A549 (cell line): Measurements from ENCODE around the gene ZNF507. TPM values are rescaled to one million over a fixed set of nuclear protein-coding genes. Genes with fewer than 3 reads are reported as not detected.

Experiments used
- ATAC-seq, 2 experiments: fragments of 200-7000 bp in 1 of 2; fragments of >200 bp in 1 of 2; cut with Nextera tagmentation in 1 of 2; cut with Tn5 transposase in 1 of 2; 3 replicates each; pipeline versions ENCODE4 v1.8.0 to v1.9.1; 2018 to 2020; ENCODE audit warnings: mild to moderate bottlenecking in 1 of 2, moderate library complexity in 1 of 2
- CTCF ChIA-PET: fragments of 300-600 bp; sonication (Branson Sonifier 250); formaldehyde crosslinking; extraction: SDS; loops from one replicate; lab custom pipeline; 2021; ENCODE audit warnings: antibody characterized with exemption, inconsistent platforms; lab: Yijun Ruan, JAX
- POLR2A ChIA-PET: fragments of 350-600 bp; formaldehyde crosslinking; extraction: SDS; loops from one replicate; lab custom pipeline; 2021; ENCODE audit warnings: antibody characterized with exemption, inconsistent platforms; lab: Yijun Ruan, JAX
- DNase-seq, 2 experiments: peaks; one replicate each; pipeline versions ENCODE4 v3.0.0 to v3.0.0-alpha.2; 2011 to 2016; ENCODE audit warnings: low read depth in 1 of 2, low spot score in 1 of 2
- FAIRE-seq: peaks from 2 replicates; lab custom pipeline; 2011; peaks lifted over from hg19 to GRCh38; lab: Jason Lieb, UNC
- H3K27ac ChIP-seq, 2 experiments: fragments of >200 bp; sonication (Bioruptor Twin); formaldehyde crosslinking; 3 replicates each; pipeline ENCODE4 v1.5.1; 2016 to 2017
- H3K4me1 ChIP-seq: fragments of >200 bp; sonication (Bioruptor Twin); formaldehyde crosslinking; 3 replicates; pipeline ENCODE4 v1.6.1; 2016
- H3K4me2 ChIP-seq: fragments of >200 bp; sonication (Bioruptor Twin); formaldehyde crosslinking; 3 replicates; pipeline ENCODE4 v1.6.1; 2016
- H3K4me3 ChIP-seq: fragments of >200 bp; sonication (Bioruptor Twin); formaldehyde crosslinking; 3 replicates; pipeline ENCODE4 v1.5.1; 2016
- H3K9me3 ChIP-seq: fragments of >200 bp; sonication (Bioruptor Twin); formaldehyde crosslinking; 3 replicates; pipeline ENCODE4 v1.6.1; 2016
- BHLHE40 ChIP-seq: IDR thresholded peaks from 2 replicates; pipeline ENCODE4 v1.6.1; 2012; ENCODE audit warnings: low read depth, low read length, inconsistent platforms
- CHD4 ChIP-seq: fragments of 200-600 bp; sonication (generic); IDR thresholded peaks from 2 replicates; pipeline ENCODE4 v1.6.1; 2016; ENCODE audit warnings: antibody characterized with exemption, mild to moderate bottlenecking, borderline replicate concordance
- EHMT2 ChIP-seq: fragments of 200-600 bp; sonication (generic); IDR thresholded peaks from 2 replicates; pipeline ENCODE4 v1.6.1; 2016; ENCODE audit warnings: antibody characterized with exemption, low read depth, mild to moderate bottlenecking, moderate library complexity
- FOSL2 ChIP-seq, 2 experiments: fragments of 450-650 bp in 1 of 2; fragments of >200 bp in 1 of 2; sonication (Bioruptor Twin) in 1 of 2; formaldehyde crosslinking; IDR thresholded peaks; 2 replicates each; pipeline versions ENCODE4 v1.5.0 to v1.6.1; 2016 to 2020; ENCODE audit warnings: mild to moderate bottlenecking in 1 of 2, moderate library complexity in 1 of 2
- FOXS1 ChIP-seq: fragments of 250-450 bp; sonication (Bioruptor Pico); IDR thresholded peaks from 2 replicates; pipeline ENCODE4 v1.5.0; 2020; ENCODE audit warnings: mild to moderate bottlenecking, moderate library complexity
- GATA3 ChIP-seq: IDR thresholded peaks from 2 replicates; pipeline ENCODE4 v1.6.1; 2012; ENCODE audit warnings: borderline replicate concordance
- HOXA7 ChIP-seq: fragments of 250-450 bp; sonication (Bioruptor Pico); IDR thresholded peaks from 2 replicates; pipeline ENCODE4 v1.5.0; 2020; ENCODE audit warnings: mild to moderate bottlenecking, moderate library complexity
- KDM1A ChIP-seq: fragments of 200-600 bp; sonication (generic); IDR thresholded peaks from 2 replicates; pipeline ENCODE4 v1.6.1; 2016; ENCODE audit warnings: low read depth, mild to moderate bottlenecking
- KDM5A ChIP-seq: fragments of 200-600 bp; sonication (generic); IDR thresholded peaks from 2 replicates; pipeline ENCODE4 v1.6.1; 2016; ENCODE audit warnings: antibody characterized with exemption, mild to moderate bottlenecking
- MAFK ChIP-seq: fragments of 450-650 bp; IDR thresholded peaks from 2 replicates; pipeline ENCODE4 v1.6.1; 2014; ENCODE audit not compliant: partially characterized antibody
- NR3C1 ChIP-seq: fragments of >200 bp; sonication (Bioruptor Twin); formaldehyde crosslinking; IDR thresholded peaks from 3 replicates; pipeline ENCODE4 v1.6.1; 2017
- PHF8 ChIP-seq: fragments of 200-600 bp; sonication (generic); IDR thresholded peaks from 2 replicates; pipeline ENCODE4 v1.6.1; 2016; ENCODE audit warnings: low read depth, mild to moderate bottlenecking, antibody characterized with exemption, moderate library complexity, borderline replicate concordance
- POLR2A ChIP-seq: IDR thresholded peaks from 2 replicates; pipeline ENCODE4 v1.6.1; 2012; ENCODE audit warnings: mild to moderate bottlenecking, low read length
- POLR2AphosphoS2 ChIP-seq: conservative IDR thresholded peaks from 2 replicates; pipeline ENCODE4 v1.6.1; 2012; ENCODE audit warnings: low read length, improper control_type of control experiment, inconsistent platforms
- RAD21 ChIP-seq, 2 experiments: fragments of >200 bp in 1 of 2; sonication (Bioruptor Twin) in 1 of 2; formaldehyde crosslinking in 1 of 2; IDR thresholded peaks in 1 of 2; conservative IDR thresholded peaks in 1 of 2; 2 replicates in 1 of 2; 3 replicates in 1 of 2; pipeline ENCODE4 v1.6.1; 2012 to 2018; ENCODE audit warnings: inconsistent platforms in 1 of 2
- RNF2 ChIP-seq: fragments of 200-600 bp; sonication (generic); IDR thresholded peaks from 2 replicates; pipeline ENCODE4 v1.6.1; 2016; ENCODE audit warnings: low read depth, mild to moderate bottlenecking, antibody characterized with exemption, moderate library complexity, borderline replicate concordance
- SMC3 ChIP-seq: fragments of >200 bp; sonication (Bioruptor Twin); formaldehyde crosslinking; IDR thresholded peaks from 3 replicates; pipeline ENCODE4 v1.6.1; 2018; ENCODE audit warnings: inconsistent platforms
- TP53 ChIP-seq: fragments of 250-450 bp; sonication (Bioruptor Pico); IDR thresholded peaks from 2 replicates; pipeline ENCODE4 v1.5.0; 2021; ENCODE audit warnings: mild to moderate bottlenecking, moderate library complexity
- ZFP36 ChIP-seq: fragments of 450-650 bp; IDR thresholded peaks from 2 replicates; pipeline ENCODE4 v1.6.1; 2014; ENCODE audit warnings: borderline replicate concordance; ENCODE audit not compliant: partially characterized antibody
- WGBS: methylation state at CpG from one replicate; pipeline ENCODE4 v1.1.6; 2017; ENCODE audit errors: missing lambda C conversion rate; 5-methylcytosine and 5-hydroxymethylcytosine counted together
- polyA plus RNA-seq, 4 experiments: library from polyadenylated mRNA; depleted of rRNA in 3 of 4; stranded (reverse); fragments of >200 nt; fragmentation: RNase III in 1 of 4; extraction: RNeasy Plus Mini Kit Qiagen cat#74134 plus additional on column Dnase treatment in 1 of 4; gene quantifications; 2 replicates in 3 of 4; 3 replicates in 1 of 4; pipeline ENCODE4 v1.2.3, GENCODE V29; 2011 to 2017
- TF ChIP-seq, protein P1 (sequence below): fragments of 250-450 bp; sonication (Bioruptor Pico); IDR thresholded peaks from 2 replicates; pipeline ENCODE4 v1.5.0; 2021; ENCODE audit warnings: mild to moderate bottlenecking, moderate library complexity, borderline replicate concordance
- TF ChIP-seq, protein P2 (sequence below): fragments of 200-600 bp; sonication (generic); IDR thresholded peaks from 2 replicates; pipeline ENCODE4 v1.6.1; 2016; ENCODE audit warnings: antibody characterized with exemption, mild to moderate bottlenecking, moderate library complexity
- TF ChIP-seq, protein P3 (sequence below): fragments of >200 bp; sonication (Bioruptor Twin); formaldehyde crosslinking; IDR thresholded peaks from 3 replicates; pipeline ENCODE4 v1.5.1; 2016
- TF ChIP-seq, protein P4 (sequence below): IDR thresholded peaks from 2 replicates; pipeline ENCODE4 v1.6.1; 2012

ZNF507 gene
- polyA plus RNA-seq, 2 of the 4 experiments (the other 2 are of a cell fraction), result 14.6 to 49.8 TPM

DNA sequence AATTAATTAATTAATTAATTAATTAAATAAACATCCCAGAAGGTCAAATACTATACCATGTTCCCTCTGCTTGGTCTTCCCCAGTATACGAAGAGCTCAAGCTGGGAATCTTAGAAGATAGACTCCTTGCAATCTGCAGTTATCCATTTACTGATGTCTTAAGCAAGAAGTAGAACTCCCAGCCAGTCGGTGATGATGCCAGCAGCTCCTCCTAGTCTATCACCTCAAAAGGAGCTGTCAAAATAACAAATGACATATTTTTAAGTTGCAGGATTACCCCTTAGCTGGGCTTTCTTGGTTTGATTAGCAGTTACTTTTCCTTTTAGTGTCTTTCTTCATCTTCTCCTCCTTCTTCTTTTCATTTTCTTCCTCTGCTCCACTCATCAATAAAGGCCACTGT, 6.0 kb upstream of the ZNF507 start:
- no peak overlapping the region for H3K4me2 ChIP-seq
- no peaks in the 10 kb centered on the region for H3K9me3 ChIP-seq
- no peak overlapping the region for H3K4me3 ChIP-seq
- TF ChIP-seq FOXS1 (CRISPR knock-in tag), result no peak
- TF ChIP-seq HOXA7, result no peak
- TF ChIP-seq ZFP36, result no peak
- TF ChIP-seq RNF2, result no peak
- TF ChIP-seq BHLHE40, result no peak
- TF ChIP-seq, protein P1, sequence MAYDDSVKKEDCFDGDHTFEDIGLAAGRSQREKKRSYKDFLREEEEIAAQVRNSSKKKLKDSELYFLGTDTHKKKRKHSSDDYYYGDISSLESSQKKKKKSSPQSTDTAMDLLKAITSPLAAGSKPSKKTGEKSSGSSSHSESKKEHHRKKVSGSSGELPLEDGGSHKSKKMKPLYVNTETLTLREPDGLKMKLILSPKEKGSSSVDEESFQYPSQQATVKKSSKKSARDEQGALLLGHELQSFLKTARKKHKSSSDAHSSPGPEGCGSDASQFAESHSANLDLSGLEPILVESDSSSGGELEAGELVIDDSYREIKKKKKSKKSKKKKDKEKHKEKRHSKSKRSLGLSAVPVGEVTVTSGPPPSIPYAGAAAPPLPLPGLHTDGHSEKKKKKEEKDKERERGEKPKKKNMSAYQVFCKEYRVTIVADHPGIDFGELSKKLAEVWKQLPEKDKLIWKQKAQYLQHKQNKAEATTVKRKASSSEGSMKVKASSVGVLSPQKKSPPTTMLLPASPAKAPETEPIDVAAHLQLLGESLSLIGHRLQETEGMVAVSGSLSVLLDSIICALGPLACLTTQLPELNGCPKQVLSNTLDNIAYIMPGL (CRISPR knock-in tag), result no peak
- no peak for TF ChIP-seq MAFK
- no peak for TF ChIP-seq FOSL2 (IDR thresholded peaks at IDR 0.05)
- no peak for TF ChIP-seq FOSL2 (CRISPR knock-in tag; IDR thresholded peaks at IDR 0.05)
- TF ChIP-seq POLR2AphosphoS2, result no peak
- no peak for TF ChIP-seq NR3C1
- no peak for TF ChIP-seq CHD4
- no peak for TF ChIP-seq KDM5A
- TF ChIP-seq POLR2A, result no peak
- TF ChIP-seq, protein P2, sequence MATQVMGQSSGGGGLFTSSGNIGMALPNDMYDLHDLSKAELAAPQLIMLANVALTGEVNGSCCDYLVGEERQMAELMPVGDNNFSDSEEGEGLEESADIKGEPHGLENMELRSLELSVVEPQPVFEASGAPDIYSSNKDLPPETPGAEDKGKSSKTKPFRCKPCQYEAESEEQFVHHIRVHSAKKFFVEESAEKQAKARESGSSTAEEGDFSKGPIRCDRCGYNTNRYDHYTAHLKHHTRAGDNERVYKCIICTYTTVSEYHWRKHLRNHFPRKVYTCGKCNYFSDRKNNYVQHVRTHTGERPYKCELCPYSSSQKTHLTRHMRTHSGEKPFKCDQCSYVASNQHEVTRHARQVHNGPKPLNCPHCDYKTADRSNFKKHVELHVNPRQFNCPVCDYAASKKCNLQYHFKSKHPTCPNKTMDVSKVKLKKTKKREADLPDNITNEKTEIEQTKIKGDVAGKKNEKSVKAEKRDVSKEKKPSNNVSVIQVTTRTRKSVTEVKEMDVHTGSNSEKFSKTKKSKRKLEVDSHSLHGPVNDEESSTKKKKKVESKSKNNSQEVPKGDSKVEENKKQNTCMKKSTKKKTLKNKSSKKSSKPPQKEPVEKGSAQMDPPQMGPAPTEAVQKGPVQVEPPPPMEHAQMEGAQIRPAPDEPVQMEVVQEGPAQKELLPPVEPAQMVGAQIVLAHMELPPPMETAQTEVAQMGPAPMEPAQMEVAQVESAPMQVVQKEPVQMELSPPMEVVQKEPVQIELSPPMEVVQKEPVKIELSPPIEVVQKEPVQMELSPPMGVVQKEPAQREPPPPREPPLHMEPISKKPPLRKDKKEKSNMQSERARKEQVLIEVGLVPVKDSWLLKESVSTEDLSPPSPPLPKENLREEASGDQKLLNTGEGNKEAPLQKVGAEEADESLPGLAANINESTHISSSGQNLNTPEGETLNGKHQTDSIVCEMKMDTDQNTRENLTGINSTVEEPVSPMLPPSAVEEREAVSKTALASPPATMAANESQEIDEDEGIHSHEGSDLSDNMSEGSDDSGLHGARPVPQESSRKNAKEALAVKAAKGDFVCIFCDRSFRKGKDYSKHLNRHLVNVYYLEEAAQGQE, result no peak
- no peak for TF ChIP-seq PHF8
- no peak for TF ChIP-seq KDM1A
- no peak for TF ChIP-seq EHMT2
- TF ChIP-seq TP53 (CRISPR knock-in tag), result no peak
- no peak for TF ChIP-seq GATA3
- ATAC-seq (no peak), DNase-seq (no peak), FAIRE-seq (no peak)
- 78% methylated on average over 2 of the region's 2 CpGs for WGBS
- CTCF ChIA-PET, result interaction anchor here (0.6 to 10.9 kb wide), 39 partner anchors 9 to 1670 kb away, joined by 3 to 182 read pairs (median 5); partner anchors contain the start of genes DPY19L3 and PDCD5
- H3K27ac ChIP-seq, result no peak overlapping the region
- H3K4me1 ChIP-seq, result peaks cover 9% of the 10 kb centered on the region; the same call in 1 of the 3 replicates
- POLR2A ChIA-PET, result no interaction called here

DNA sequence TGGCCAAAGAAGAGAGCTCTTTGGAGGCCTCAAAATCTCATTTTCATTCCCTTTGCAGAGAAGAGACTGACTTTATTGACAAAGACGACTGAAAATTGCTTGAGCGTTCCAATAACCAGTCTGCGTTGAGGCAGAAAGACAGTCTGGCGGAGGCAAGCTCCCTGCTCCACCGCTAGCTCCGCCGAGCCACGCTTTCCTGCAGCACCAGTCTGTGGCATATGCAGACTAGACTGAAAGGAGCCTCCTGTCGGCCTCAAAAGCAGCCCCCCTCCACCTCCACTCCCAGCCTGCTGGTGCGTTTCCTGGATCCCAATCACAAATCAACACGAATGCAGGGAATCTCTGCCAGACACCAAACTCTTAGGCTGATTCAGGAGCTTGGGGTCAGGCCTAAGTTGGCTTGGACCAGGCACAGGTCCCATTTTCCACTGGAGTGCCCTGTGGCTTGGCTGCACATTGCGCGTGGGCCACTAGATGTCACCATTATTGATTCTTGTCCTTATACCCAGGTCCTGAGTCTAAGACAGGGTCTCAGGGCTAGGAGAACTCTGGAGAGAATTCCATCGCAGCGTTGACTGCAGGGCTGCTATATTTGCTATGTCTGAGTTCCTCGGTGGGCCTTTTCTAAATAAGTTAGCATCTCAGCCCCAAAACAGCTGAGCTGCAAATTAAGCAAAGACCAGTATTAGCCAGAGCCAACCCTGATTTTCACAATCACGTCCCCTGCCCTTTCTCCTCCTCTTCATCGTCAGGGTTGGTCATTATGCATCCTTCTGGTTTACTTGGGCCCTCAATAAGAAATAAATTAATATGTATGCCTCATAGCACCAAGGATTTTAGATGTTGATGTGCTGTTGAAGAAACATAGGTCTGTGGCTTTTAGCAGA, 5.2 kb upstream of the ZNF507 start:
- Histone ChIP-seq H3K4me2 (no peak overlapping the region), H3K9me3 (no peaks in the 10 kb centered on the region), H3K27ac (peak overlapping the region in 1 of 2 experiments; percentile 33; a peak in 1 of 6 replicates)
- 61% methylated on average over 18 of the region's 18 CpGs for WGBS
- CTCF ChIA-PET, result interaction anchor here (0.6 to 10.9 kb wide), 50 partner anchors 10 to 1671 kb away, joined by 3 to 182 read pairs (median 5); partner anchors contain the start of genes DPY19L3 and PDCD5
- FAIRE-seq (peak; percentile 72), DNase-seq (peak; percentile 77 to 87)
- POLR2A ChIA-PET, result interaction anchor here (0.6 to 1.8 kb wide), 2 partner anchors 45 to 65 kb away, joined by 3 to 9 read pairs; partner anchors contain the start of gene DPY19L3
- TF ChIP-seq, protein P3, sequence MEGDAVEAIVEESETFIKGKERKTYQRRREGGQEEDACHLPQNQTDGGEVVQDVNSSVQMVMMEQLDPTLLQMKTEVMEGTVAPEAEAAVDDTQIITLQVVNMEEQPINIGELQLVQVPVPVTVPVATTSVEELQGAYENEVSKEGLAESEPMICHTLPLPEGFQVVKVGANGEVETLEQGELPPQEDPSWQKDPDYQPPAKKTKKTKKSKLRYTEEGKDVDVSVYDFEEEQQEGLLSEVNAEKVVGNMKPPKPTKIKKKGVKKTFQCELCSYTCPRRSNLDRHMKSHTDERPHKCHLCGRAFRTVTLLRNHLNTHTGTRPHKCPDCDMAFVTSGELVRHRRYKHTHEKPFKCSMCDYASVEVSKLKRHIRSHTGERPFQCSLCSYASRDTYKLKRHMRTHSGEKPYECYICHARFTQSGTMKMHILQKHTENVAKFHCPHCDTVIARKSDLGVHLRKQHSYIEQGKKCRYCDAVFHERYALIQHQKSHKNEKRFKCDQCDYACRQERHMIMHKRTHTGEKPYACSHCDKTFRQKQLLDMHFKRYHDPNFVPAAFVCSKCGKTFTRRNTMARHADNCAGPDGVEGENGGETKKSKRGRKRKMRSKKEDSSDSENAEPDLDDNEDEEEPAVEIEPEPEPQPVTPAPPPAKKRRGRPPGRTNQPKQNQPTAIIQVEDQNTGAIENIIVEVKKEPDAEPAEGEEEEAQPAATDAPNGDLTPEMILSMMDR, result peak; percentile 90
- TF ChIP-seq, protein P1 (CRISPR knock-in tag), result 0 out of 2 replicates have a peak, but pooled peaks have one; percentile 10
- TF ChIP-seq SMC3 (peak; percentile 89), RAD21 (conservative IDR thresholded peaks at IDR 0.05 in 1 of 2, IDR thresholded peaks at IDR 0.05 in 1 of 2) (peak; percentile 79 to 82), MAFK (no peak)
- TF ChIP-seq, protein P4, sequence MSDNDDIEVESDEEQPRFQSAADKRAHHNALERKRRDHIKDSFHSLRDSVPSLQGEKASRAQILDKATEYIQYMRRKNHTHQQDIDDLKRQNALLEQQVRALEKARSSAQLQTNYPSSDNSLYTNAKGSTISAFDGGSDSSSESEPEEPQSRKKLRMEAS, result peak; percentile 30; the same call in 1 of the 2 replicates
- TF ChIP-seq, all 56 proteins: peak for 5
- ATAC-seq, result peak; percentile 89 to 93
- Histone ChIP-seq H3K4me1 (peaks cover 9% of the 10 kb centered on the region; the same call in 1 of the 3 replicates), H3K4me3 (no peak overlapping the region)
